K562 (cell line): Measurements from ENCODE around the gene ANP32B. TPM values are rescaled to one million over a fixed set of nuclear protein-coding genes. Genes with fewer than 3 reads are reported as not detected.

Experiments used
- CCAR2 ChIP-seq: fragments of 200-400 bp; formaldehyde crosslinking; IDR thresholded peaks from 2 replicates; pipeline ENCODE4 v1.6.1; 2017; ENCODE audit warnings: mild to moderate bottlenecking, low read depth, low read length
- FOXA1 ChIP-seq: fragments of 450-650 bp; IDR thresholded peaks from 2 replicates; pipeline ENCODE4 v1.6.1; 2016; ENCODE audit warnings: mild to moderate bottlenecking, borderline replicate concordance
- FOXK1 ChIP-seq: sonication (generic); formaldehyde crosslinking; IDR thresholded peaks from 2 replicates; pipeline ENCODE4 v1.8.0; 2022; ENCODE audit warnings: missing genetic modification reagents, mild to moderate bottlenecking, borderline replicate concordance
- GMEB1 ChIP-seq: fragments of 250-450 bp; sonication (Bioruptor Pico); IDR thresholded peaks from 2 replicates; pipeline ENCODE4 v1.4.0; 2020; ENCODE audit warnings: mild to moderate bottlenecking
- ILF3 ChIP-seq: fragments of 450-650 bp; IDR thresholded peaks from 2 replicates; pipeline ENCODE4 v1.6.1; 2018; ENCODE audit warnings: antibody characterized with exemption, mild to moderate bottlenecking, moderate library complexity, borderline replicate concordance
- NR0B1 ChIP-seq: fragments of 450-650 bp; IDR thresholded peaks from one replicate; pipeline ENCODE4 v1.6.1; 2018; ENCODE audit warnings: mild to moderate bottlenecking, moderate library complexity; ENCODE audit not compliant: partially characterized antibody
- PREB ChIP-seq: sonication (generic); formaldehyde crosslinking; IDR thresholded peaks from 2 replicates; pipeline ENCODE4 v1.8.1; 2023; ENCODE audit warnings: mild to moderate bottlenecking, missing genetic modification reagents
- RBFOX2 ChIP-seq: fragments of 200-400 bp; formaldehyde crosslinking; IDR thresholded peaks from 2 replicates; pipeline ENCODE4 v1.6.1; 2017; ENCODE audit warnings: low read depth, mild to moderate bottlenecking, low read length, moderate library complexity
- SRF ChIP-seq, 2 experiments: fragments of 250-450, 450-650 bp in 1 of 2; sonication (Bioruptor Pico) in 1 of 2; sonication (generic) in 1 of 2; formaldehyde crosslinking; IDR thresholded peaks; 2 replicates each; pipeline versions ENCODE4 v1.5.0 to v1.5.1; 2020 to 2022; ENCODE audit warnings: mild to moderate bottlenecking in 1 of 2, missing genetic modification reagents in 1 of 2
- TCF7 ChIP-seq: sonication (generic); IDR thresholded peaks from 2 replicates; pipeline ENCODE4 v1.6.1; 2016; ENCODE audit warnings: antibody characterized with exemption, borderline replicate concordance
- TRIM24 ChIP-seq, 2 experiments: fragments of 450-650 bp; IDR thresholded peaks; 2 replicates each; pipeline ENCODE4 v1.6.1; 2016
- ZFPM2 ChIP-seq: fragments of 250-450 bp; sonication (Bioruptor Pico); IDR thresholded peaks from 2 replicates; pipeline ENCODE4 v1.5.1; 2022; ENCODE audit warnings: mild to moderate bottlenecking
- ZKSCAN1 ChIP-seq: fragments of 150-350 bp; IDR thresholded peaks from 2 replicates; pipeline ENCODE4 v1.6.1; 2016; ENCODE audit warnings: low read depth, low read length
- ZNF121 ChIP-seq: sonication (generic); formaldehyde crosslinking; conservative IDR thresholded peaks from 2 replicates; pipeline ENCODE4 v1.8.0; 2022; ENCODE audit warnings: missing genetic modification reagents
- ZNF282 ChIP-seq: sonication (generic); formaldehyde crosslinking; IDR thresholded peaks from 2 replicates; pipeline ENCODE4 v1.8.1; 2023; ENCODE audit warnings: missing genetic modification reagents
- ZNF586 ChIP-seq: fragments of 450-650 bp; formaldehyde crosslinking; conservative IDR thresholded peaks from 2 replicates; pipeline ENCODE4 v1.4.0; 2020; ENCODE audit warnings: mild to moderate bottlenecking, moderate library complexity
- polyA plus RNA-seq, 8 experiments: library from polyadenylated mRNA; depleted of rRNA in 4 of 8; stranded (reverse) in 5 of 8; unstranded in 3 of 8; fragments of >200 nt; fragmentation: Nextera tagmentation in 2 of 8; fragmentation: Illumina TruSeq in 1 of 8; extraction: Ambion mirVana in 2 of 8; extraction: Trizol in 1 of 8; gene quantifications; 2 replicates each; pipeline versions ENCODE4 v1.2.1 to v1.2.3, GENCODE V29; 2011 to 2014; ENCODE audit warnings: inconsistent platforms in 1 of 8, missing spikeins in 1 of 8
- total RNA-seq, 7 experiments: library from RNA; depleted of rRNA in 6 of 7; stranded (reverse); fragments of >200 nt in 6 of 7; fragmentation: Illumina TruSeq in 2 of 7; extraction: Trizol in 2 of 7; gene quantifications; 2 replicates each; pipeline versions ENCODE4 v1.2.1 to v1.2.3, GENCODE V29; 2011 to 2021; ENCODE audit warnings: low replicate concordance in 1 of 7
- TF ChIP-seq, protein P1 (sequence below): fragments of 450-650 bp; conservative IDR thresholded peaks from 2 replicates; pipeline ENCODE4 v1.6.1; 2016; ENCODE audit warnings: missing genetic modification characterization, low read depth, mild to moderate bottlenecking, missing compliant biosample characterization, moderate library complexity
- TF ChIP-seq, protein P2 (sequence below): sonication (generic); IDR thresholded peaks from 2 replicates; pipeline ENCODE4 v1.6.1; 2016
- TF ChIP-seq, protein P3 (sequence below): fragments of 250-450 bp; sonication (Bioruptor Pico); IDR thresholded peaks from 2 replicates; pipeline ENCODE4 v1.9.0; 2021; ENCODE audit warnings: mild to moderate bottlenecking, inconsistent platforms

Gene ANP32B
- total and polyA plus RNA-seq, 9 of the 15 experiments (the other 6 are each of a cell fraction or from before 2014, with no cell fraction given) = 68.9 to 815 (median 141) TPM

GRCh38 chr9:98056269-98057137 lies 73.4 kb downstream of the ANP32B start, which contains the start of gene NANS (continued):
- no peak for TF ChIP-seq ILF3
- no peak for TF ChIP-seq TCF7
- TF ChIP-seq ZNF121 (CRISPR knock-in tag) = peak; percentile 69
- no peak for TF ChIP-seq FOXK1 (CRISPR knock-in tag)
- TF ChIP-seq, protein P1, sequence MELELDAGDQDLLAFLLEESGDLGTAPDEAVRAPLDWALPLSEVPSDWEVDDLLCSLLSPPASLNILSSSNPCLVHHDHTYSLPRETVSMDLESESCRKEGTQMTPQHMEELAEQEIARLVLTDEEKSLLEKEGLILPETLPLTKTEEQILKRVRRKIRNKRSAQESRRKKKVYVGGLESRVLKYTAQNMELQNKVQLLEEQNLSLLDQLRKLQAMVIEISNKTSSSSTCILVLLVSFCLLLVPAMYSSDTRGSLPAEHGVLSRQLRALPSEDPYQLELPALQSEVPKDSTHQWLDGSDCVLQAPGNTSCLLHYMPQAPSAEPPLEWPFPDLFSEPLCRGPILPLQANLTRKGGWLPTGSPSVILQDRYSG (tag) = no peak
- no peak for TF ChIP-seq CCAR2
- no peak for TF ChIP-seq FOXA1
- TF ChIP-seq ZNF586 = no peak
- TF ChIP-seq ZNF282 (CRISPR knock-in tag) = no peak
- peak; percentile 96 for TF ChIP-seq RBFOX2
- no peak for TF ChIP-seq NR0B1
- TF ChIP-seq, protein P2, sequence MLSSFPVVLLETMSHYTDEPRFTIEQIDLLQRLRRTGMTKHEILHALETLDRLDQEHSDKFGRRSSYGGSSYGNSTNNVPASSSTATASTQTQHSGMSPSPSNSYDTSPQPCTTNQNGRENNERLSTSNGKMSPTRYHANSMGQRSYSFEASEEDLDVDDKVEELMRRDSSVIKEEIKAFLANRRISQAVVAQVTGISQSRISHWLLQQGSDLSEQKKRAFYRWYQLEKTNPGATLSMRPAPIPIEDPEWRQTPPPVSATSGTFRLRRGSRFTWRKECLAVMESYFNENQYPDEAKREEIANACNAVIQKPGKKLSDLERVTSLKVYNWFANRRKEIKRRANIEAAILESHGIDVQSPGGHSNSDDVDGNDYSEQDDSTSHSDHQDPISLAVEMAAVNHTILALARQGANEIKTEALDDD = no peak
- TF ChIP-seq, protein P3, sequence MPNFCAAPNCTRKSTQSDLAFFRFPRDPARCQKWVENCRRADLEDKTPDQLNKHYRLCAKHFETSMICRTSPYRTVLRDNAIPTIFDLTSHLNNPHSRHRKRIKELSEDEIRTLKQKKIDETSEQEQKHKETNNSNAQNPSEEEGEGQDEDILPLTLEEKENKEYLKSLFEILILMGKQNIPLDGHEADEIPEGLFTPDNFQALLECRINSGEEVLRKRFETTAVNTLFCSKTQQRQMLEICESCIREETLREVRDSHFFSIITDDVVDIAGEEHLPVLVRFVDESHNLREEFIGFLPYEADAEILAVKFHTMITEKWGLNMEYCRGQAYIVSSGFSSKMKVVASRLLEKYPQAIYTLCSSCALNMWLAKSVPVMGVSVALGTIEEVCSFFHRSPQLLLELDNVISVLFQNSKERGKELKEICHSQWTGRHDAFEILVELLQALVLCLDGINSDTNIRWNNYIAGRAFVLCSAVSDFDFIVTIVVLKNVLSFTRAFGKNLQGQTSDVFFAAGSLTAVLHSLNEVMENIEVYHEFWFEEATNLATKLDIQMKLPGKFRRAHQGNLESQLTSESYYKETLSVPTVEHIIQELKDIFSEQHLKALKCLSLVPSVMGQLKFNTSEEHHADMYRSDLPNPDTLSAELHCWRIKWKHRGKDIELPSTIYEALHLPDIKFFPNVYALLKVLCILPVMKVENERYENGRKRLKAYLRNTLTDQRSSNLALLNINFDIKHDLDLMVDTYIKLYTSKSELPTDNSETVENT = peak; percentile 55; the same call in 1 of the 2 replicates
- no peak for TF ChIP-seq ZFPM2 (CRISPR knock-in tag)
- TF ChIP-seq ZKSCAN1 = 0 out of 2 replicates have a peak, but pooled peaks have one; percentile 22
- no peak for TF ChIP-seq SRF (CRISPR knock-in tag; IDR thresholded peaks at IDR 0.05)
- TF ChIP-seq GMEB1 (CRISPR knock-in tag) = no peak
- no peak for TF ChIP-seq TRIM24 (IDR thresholded peaks at IDR 0.05)
- no peak for TF ChIP-seq PREB (CRISPR knock-in tag)
